K562 (cell line): ENCODE results near the gene FCRL6.

Experiments used
- FOS ChIP-seq: IDR thresholded peaks from 3 replicates; pipeline ENCODE4 v1.6.1; 2011; ENCODE audit not compliant: insufficient read length; ENCODE audit errors: extremely low read depth
- HEY1 ChIP-seq: fragments of 250-450 bp; sonication (Bioruptor Pico); IDR thresholded peaks from 2 replicates; pipeline ENCODE4 v1.5.0; 2020; ENCODE audit warnings: mild to moderate bottlenecking, moderate library complexity, borderline replicate concordance
- PATZ1 ChIP-seq: fragments of 250-450 bp; sonication (Bioruptor Pico); IDR thresholded peaks from 2 replicates; pipeline ENCODE4 v1.5.0; 2020; ENCODE audit warnings: mild to moderate bottlenecking, borderline replicate concordance
- SIN3A ChIP-seq, 2 experiments: fragments of 150-350 bp in 1 of 2; IDR thresholded peaks; 2 replicates each; pipeline ENCODE4 v1.6.1; 2011 to 2016; ENCODE audit warnings: borderline replicate concordance in 2 of 2, low read depth in 2 of 2, low read length in 2 of 2, mild to moderate bottlenecking in 2 of 2, moderate library complexity in 2 of 2; ENCODE audit not compliant: control insufficient read depth in 1 of 2
- SMARCB1 ChIP-seq: IDR thresholded peaks from 2 replicates; pipeline ENCODE4 v1.6.1; 2011; ENCODE audit warnings: improper control_type of control experiment, low read depth; ENCODE audit not compliant: insufficient read length
- TEAD2 ChIP-seq: fragments of 450-650 bp; IDR thresholded peaks from 2 replicates; pipeline ENCODE4 v1.6.1; 2016; ENCODE audit warnings: missing genetic modification characterization, control low read depth, missing compliant biosample characterization
- ZBTB33 ChIP-seq: sonication (generic); formaldehyde crosslinking; IDR thresholded peaks from 2 replicates; pipeline ENCODE4 v1.8.1; 2023; ENCODE audit warnings: mild to moderate bottlenecking, missing genetic modification reagents
- ZNF146 ChIP-seq: IDR thresholded peaks from one replicate; pipeline ENCODE4 v1.6.1; 2018; ENCODE audit warnings: missing compliant biosample characterization; ENCODE audit not compliant: unreplicated experiment
- TF ChIP-seq, protein P1 (sequence below), 3 experiments: IDR thresholded peaks in 2 of 3; conservative IDR thresholded peaks in 1 of 3; 2 replicates each; pipeline ENCODE4 v1.5.1; 2011 to 2012; ENCODE audit warnings: low read length in 3 of 3, mild to moderate bottlenecking in 3 of 3, control low read depth in 2 of 3, improper control_type of control experiment in 1 of 3, inconsistent platforms in 1 of 3, low read depth in 1 of 3, mixed read lengths in 1 of 3, moderate library complexity in 1 of 3; ENCODE audit not compliant: insufficient read depth in 2 of 3

- TF ChIP-seq, protein P1, sequence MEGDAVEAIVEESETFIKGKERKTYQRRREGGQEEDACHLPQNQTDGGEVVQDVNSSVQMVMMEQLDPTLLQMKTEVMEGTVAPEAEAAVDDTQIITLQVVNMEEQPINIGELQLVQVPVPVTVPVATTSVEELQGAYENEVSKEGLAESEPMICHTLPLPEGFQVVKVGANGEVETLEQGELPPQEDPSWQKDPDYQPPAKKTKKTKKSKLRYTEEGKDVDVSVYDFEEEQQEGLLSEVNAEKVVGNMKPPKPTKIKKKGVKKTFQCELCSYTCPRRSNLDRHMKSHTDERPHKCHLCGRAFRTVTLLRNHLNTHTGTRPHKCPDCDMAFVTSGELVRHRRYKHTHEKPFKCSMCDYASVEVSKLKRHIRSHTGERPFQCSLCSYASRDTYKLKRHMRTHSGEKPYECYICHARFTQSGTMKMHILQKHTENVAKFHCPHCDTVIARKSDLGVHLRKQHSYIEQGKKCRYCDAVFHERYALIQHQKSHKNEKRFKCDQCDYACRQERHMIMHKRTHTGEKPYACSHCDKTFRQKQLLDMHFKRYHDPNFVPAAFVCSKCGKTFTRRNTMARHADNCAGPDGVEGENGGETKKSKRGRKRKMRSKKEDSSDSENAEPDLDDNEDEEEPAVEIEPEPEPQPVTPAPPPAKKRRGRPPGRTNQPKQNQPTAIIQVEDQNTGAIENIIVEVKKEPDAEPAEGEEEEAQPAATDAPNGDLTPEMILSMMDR (IDR thresholded peaks at IDR 0.05 in 2 of 3, conservative IDR thresholded peaks at IDR 0.05 in 1 of 3; ENCODE audit: insufficient read depth in 2 of 3, low read depth in 1 of 3, low read length in 3 of 3): no peak
- TF ChIP-seq PATZ1 (CRISPR knock-in tag) (no peak), ZNF146 (CRISPR knock-in tag) (no peak), ZBTB33 (no peak), SIN3A (IDR thresholded peaks at IDR 0.05; ENCODE audit: borderline replicate concordance in 2 of 2, control insufficient read depth in 1 of 2, low read depth in 2 of 2, low read length in 2 of 2) (no peak), HEY1 (CRISPR knock-in tag) (no peak), SMARCB1 (no peak), TEAD2 (no peak), FOS (no peak)
These were observed 24.9 kb downstream of the FCRL6 start for GRCh38 chr1:159827102-159827490.
